Right lobe of liver (tissue), 6 donors: ENCODE results near the gene FGD5. TPM values are rescaled to one million over a fixed set of nuclear protein-coding genes. Genes with fewer than 3 reads are reported as not detected.

Experiments
- ATAC-seq, 4 donors: fragments of 200-7000 bp; cut with Tn5 transposase; one replicate each; pipeline ENCODE4 v1.9.1; 2020; ENCODE audit warnings: mild to moderate bottlenecking in 4 of 4, moderate library complexity in 4 of 4
- DNase-seq, 3 donors: peaks; one replicate each; pipeline ENCODE4 v3.0.0-alpha.2; 2020
- H3K27ac ChIP-seq, 3 donors: fragments of 200-600 bp; one replicate each; pipeline ENCODE4 v1.8.0; 2022
- H3K27me3 ChIP-seq, 2 donors: fragments of 200-600 bp; one replicate each; pipeline ENCODE4 v1.8.0; 2022
- H3K36me3 ChIP-seq, 4 donors: fragments of 200-600 bp; sonication (generic) in 1 of 4; one replicate each; pipeline versions ENCODE4 v1.5.1 to v1.8.0; 2017 to 2022; ENCODE audit warnings: control low read depth in 1 of 4
- H3K4me1 ChIP-seq, 4 donors: fragments of 200-600 bp; sonication (generic) in 1 of 4; one replicate each; pipeline versions ENCODE4 v1.5.1 to v1.8.0; 2017 to 2022; ENCODE audit warnings: control low read depth in 1 of 4
- H3K4me3 ChIP-seq, 3 donors: fragments of 200-600 bp; one replicate each; pipeline ENCODE4 v1.8.0; 2022
- H3K9me3 ChIP-seq, 4 donors: fragments of 200-600 bp; sonication (generic) in 1 of 4; one replicate each; pipeline versions ENCODE4 v1.5.1 to v1.8.0; 2017 to 2022; ENCODE audit warnings: control low read depth in 1 of 4
- CTCF ChIP-seq, 4 donors: fragments of 200-600 bp in 3 of 4; fragments of 450-650 bp in 1 of 4; IDR thresholded peaks; one replicate each; pipeline versions ENCODE4 v1.5.1 to v1.8.0; 2016 to 2022; ENCODE audit warnings: antibody characterized with exemption in 4 of 4, mild to moderate bottlenecking in 2 of 4
- POLR2A ChIP-seq: fragments of 450-650 bp; IDR thresholded peaks from one replicate; pipeline ENCODE4 v1.6.1; 2017; ENCODE audit warnings: antibody characterized with exemption, mild to moderate bottlenecking
- WGBS: methylation state at CpG from one replicate; pipeline ENCODE4 v1.1.6; 2018; ENCODE audit warnings: low coverage, low lambda C conversion rate; ENCODE audit not compliant: insufficient coverage; ENCODE audit errors: missing lambda C conversion rate; 5-methylcytosine and 5-hydroxymethylcytosine counted together
- intact Hi-C, 2 donors: fragments of 100-400 bp; cut with DNase I; formaldehyde crosslinking; loops; one replicate each; pipeline versions ENCODE4 v1.11.2 to v1.14.1; 2022
- total RNA-seq, 6 experiments: library from RNA; depleted of rRNA in 2 of 6; stranded (reverse); fragments of >200 nt in 2 of 6; fragmentation: NEBNext Ultra II Directional in 3 of 6; extraction: Animal tissue kit (Norgen Biotek cat#: 25700) in 3 of 6; gene quantifications; one replicate each; pipeline versions ENCODE4 v1.1.0 to v1.2.4, GENCODE V29; 2016 to 2023
- donor health status: DM: no; HTN: yes; CAD: no.
- donor health status: DM: no; HTN: no; CAD: no.
- donor health status: DM: no; HTN: no; CAD: no.
- donor health status: DM: no; HTN: yes; CAD: no.
- donor health status: DM: no; HTN: yes; CAD: no.

The FGD5 gene
- total RNA-seq, 6 experiments from 2014 or later: 3.4 to 8.9 (median 5.9) TPM

DNA sequence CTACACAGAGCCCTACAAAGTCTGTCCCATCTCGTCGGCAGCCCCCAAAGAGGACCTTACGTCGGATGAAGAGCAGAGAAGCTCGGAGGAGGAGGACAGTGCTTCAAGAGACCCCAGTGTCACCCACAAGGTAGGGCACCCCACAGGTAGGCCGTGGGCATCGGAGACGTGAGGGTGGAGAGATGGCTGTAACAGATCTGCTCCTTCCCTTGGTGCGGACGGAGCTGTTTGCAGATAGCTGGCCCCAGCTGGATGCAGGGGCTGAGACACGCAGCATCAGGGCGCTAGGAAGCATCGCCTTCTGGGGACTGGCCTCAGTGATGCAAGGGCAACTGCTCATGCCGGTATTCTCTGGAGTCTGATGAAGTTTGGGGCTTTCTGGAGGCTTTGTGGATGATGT lies 45.4 kb downstream of the FGD5 start:
- WGBS: 79% methylated on average over 9 of the region's 14 CpGs
- intact Hi-C loops: loop anchor here in 1 of 2 donors (10.0 kb wide), 1 partner anchor 51 kb away; no protein-coding TSS in a partner anchor
- Histone ChIP-seq H3K36me3 (no peaks in the 10 kb centered on the region), H3K4me1 (peaks cover 0 to 5% (median 0%) of the 10 kb centered on the region in 4 donors), H3K9me3 (no peaks in the 10 kb centered on the region), H3K27me3 (no peaks in the 10 kb centered on the region), H3K4me3 (no peak overlapping the region), H3K27ac (no peak overlapping the region)
- ATAC-seq (no peak), DNase-seq (no peak)
- TF ChIP-seq POLR2A (no peak), CTCF (IDR thresholded peaks at IDR 0.05) (no peak)

- H3K27me3 ChIP-seq: no peaks in the 10 kb centered on the region
- no peak for TF ChIP-seq POLR2A
- TF ChIP-seq CTCF (IDR thresholded peaks at IDR 0.05): no peak
- ATAC-seq: no peak
- no peaks in the 10 kb centered on the region for H3K9me3 ChIP-seq
- DNase-seq: no peak
- no peaks in the 10 kb centered on the region for H3K36me3 ChIP-seq
- 87% methylated on average over 3 of the region's 5 CpGs for WGBS
- H3K4me3 ChIP-seq: no peak overlapping the region
- H3K27ac ChIP-seq: no peak overlapping the region
- no peaks in the 10 kb centered on the region for H3K4me1 ChIP-seq
- intact Hi-C loops: loop anchor here in 1 of 2 donors (10.0 kb wide), 1 partner anchor 48 kb away; no protein-coding TSS in a partner anchor
Measured at GRCh38 chr3:14866627-14867026, 47.9 kb downstream of the FGD5 start.

DNA sequence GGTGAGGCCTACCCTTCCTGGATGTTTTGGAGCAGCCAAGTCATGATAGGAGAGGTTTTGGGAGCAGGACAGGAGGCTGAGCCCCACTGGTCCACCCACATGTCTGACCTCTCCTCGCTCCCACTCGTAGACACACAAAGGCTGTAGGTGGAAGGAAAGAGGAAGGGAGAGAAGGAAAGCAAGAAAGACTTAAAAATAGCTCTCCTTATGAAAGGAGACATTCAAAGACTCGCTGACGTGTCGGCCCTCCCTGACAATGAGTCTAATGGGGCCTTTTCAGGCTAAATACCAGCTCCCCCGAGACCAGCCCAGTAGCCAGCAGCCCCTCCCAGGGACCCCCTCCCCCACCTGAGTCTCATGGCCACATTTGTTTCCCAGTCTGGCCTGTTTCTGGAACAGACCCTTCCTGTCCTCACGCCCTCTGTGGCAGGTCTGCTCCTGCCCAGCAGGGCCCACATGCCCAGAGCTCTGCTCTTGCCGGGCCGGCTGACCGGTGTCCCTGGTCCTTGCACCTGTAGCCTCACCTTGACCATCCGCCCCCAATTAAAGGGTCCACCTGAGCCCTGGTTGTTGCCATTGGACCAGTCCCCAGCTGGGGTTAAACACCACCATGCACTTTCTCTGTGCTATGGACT lies 49.3 kb downstream of the FGD5 start:
- Histone ChIP-seq H3K9me3 (no peaks in the 10 kb centered on the region), H3K4me3 (no peak overlapping the region), H3K27me3 (no peaks in the 10 kb centered on the region), H3K27ac (no peak overlapping the region), H3K4me1 (no peaks in the 10 kb centered on the region), H3K36me3 (no peaks in the 10 kb centered on the region)
- intact Hi-C loops: loop anchor here in 1 of 2 donors (10.0 kb wide), 1 partner anchor 47 kb away; no protein-coding TSS in a partner anchor
- DNase-seq (no peak), ATAC-seq (no peak)
- TF ChIP-seq CTCF (IDR thresholded peaks at IDR 0.05) (no peak), POLR2A (no peak)
- 87% methylated on average over 3 of the region's 11 CpGs for WGBS

- no peak for DNase-seq
- intact Hi-C loops: loop anchor here in 1 of 2 donors (10.0 kb wide), 1 partner anchor 45 kb away; no protein-coding TSS in a partner anchor
- Histone ChIP-seq H3K27ac (no peak overlapping the region), H3K27me3 (no peaks in the 10 kb centered on the region), H3K9me3 (no peaks in the 10 kb centered on the region), H3K4me3 (no peak overlapping the region), H3K36me3 (no peaks in the 10 kb centered on the region), H3K4me1 (no peaks in the 10 kb centered on the region)
- no peak for TF ChIP-seq CTCF (IDR thresholded peaks at IDR 0.05)
- TF ChIP-seq POLR2A: no peak
- no peak for ATAC-seq
- 58% methylated on average over 4 of the region's 17 CpGs for WGBS
Measured at GRCh38 chr3:14869917-14870782, 51.4 kb downstream of the FGD5 start.
